ENCODE data around the gene OTOP1.

DNA sequence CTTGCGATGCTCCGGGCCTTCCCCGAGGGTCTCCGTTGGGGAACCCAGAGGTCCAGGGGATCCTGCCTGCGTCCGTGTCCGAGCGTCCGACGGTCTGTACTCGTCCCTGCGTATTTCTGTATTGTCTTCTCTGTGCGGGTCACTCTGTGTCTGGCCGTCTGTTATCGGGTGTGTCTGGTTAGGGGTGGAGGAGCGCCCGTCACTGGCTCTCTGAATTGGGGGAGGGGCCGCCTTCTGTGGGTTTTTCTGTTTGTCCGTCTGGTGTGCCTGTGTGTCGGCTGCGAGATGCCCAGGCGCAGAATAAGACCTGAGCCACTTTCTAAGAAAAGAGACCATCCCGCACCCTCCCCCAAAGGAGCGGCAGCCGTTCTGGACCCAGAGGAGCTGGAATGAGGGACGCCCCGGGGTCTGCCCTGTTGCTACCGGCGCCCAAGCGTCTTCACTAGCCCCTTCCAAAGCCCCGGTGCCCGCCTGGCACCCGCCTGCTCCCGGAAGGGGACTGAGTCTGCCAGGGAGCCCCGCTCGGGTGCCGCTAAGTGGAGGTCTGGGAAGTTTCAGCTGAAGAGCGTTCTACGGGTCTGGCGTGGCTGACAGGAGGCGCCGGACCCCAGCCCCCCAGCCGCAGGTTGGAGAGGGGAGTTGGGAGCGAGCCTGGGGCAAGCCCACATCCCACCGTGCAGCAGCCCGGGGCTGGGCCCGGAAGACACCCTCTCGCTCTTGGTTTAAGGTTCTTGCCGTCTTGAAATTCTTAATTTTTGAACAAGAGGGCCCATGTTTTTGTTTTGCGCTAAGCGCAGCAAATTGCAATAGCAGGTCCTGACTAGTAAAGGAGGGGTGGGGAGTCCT lies 1.0 kb upstream of the OTOP1 start:
- TF ChIP-seq ZNF362 (tag by site-specific recombination; IDR thresholded peaks at IDR 0.05) (no peak), YY1 (tag by site-specific recombination; IDR thresholded peaks at IDR 0.05) (no peak), SETDB1 (IDR thresholded peaks at IDR 0.05; ENCODE audit: insufficient read length, low read length) (no peak), CTCF (tag by site-specific recombination; IDR thresholded peaks at IDR 0.05) (no peak), ZNF292 (tag by site-specific recombination; IDR thresholded peaks at IDR 0.05; ENCODE audit: borderline replicate concordance, low read depth) (no peak), ZNF133 (tag by site-specific recombination; IDR thresholded peaks at IDR 0.05) (no peak)

Data from HEK293 (cell line).